Bladder microvascular endothelial cell (primary cell): ENCODE data around the gene TRIM38. TPM values are rescaled to one million over a fixed set of nuclear protein-coding genes. Genes with fewer than 3 reads are reported as not detected.

ENCODE experiments used
- total RNA-seq: library from RNA; depleted of rRNA; stranded (reverse); fragments of >200 nt; gene quantifications from 2 replicates; pipeline ENCODE4 v1.2.3, GENCODE V29; 2014

The TRIM38 gene, protein sequence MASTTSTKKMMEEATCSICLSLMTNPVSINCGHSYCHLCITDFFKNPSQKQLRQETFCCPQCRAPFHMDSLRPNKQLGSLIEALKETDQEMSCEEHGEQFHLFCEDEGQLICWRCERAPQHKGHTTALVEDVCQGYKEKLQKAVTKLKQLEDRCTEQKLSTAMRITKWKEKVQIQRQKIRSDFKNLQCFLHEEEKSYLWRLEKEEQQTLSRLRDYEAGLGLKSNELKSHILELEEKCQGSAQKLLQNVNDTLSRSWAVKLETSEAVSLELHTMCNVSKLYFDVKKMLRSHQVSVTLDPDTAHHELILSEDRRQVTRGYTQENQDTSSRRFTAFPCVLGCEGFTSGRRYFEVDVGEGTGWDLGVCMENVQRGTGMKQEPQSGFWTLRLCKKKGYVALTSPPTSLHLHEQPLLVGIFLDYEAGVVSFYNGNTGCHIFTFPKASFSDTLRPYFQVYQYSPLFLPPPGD
- 6.8 and 8.2 TPM in 2 replicates for total RNA-seq

GRCh38 chr6:25962149-25963127 lies at the start of gene TRIM38:
Gene TRIM38 (plus strand): TSS chr6:25962802. CDS start chr6:25966523, 3,721 bp downstream.

DNA sequence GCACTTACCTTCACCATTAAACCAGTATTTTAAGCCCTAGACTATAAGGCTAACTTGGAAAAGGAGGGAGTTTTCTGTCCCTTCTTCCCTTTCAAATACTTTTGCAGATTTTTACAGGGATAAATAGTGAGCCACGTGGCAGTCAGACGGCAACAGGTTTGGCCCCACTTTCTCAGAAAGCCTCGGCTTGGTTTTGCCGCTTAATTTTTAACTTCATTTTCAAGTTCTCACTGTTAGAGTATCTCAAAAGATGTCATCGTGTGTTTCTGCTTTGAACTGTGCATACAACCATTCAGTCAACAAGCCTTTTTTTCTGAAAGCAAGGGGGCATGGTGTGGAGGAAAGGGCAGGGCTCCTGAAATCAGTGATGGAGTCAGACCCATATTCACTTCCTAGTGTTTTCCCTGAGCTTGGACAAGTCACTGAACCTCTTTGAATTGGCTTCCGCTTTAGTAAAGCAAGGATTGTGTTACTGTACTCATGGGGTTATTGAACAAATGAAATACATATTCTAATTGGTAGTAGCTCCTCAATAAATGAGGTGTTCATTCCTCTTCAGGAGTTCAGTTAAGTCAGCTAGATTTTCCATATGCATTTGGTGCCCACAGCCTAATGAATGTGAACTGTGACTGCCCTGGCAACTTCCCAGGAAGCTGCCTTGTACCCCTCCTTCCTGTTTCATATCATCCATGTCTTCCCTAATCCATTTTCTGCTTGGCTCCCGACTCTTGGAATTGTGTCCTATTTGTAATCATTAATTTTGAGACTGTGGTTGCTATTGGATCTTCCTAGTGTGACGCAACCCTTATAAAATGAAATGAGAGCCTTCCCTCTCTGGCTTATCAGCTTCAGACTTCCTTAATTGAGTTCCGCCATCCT lies 31.8 kb upstream of the TRIM38 start, which contains the start of gene SLC17A2:
Gene SLC17A2, minus strand, starts transcription at position 160 of the 879 bp plus-strand sequence. CDS start 4,895 bp downstream, outside the sequence.

Other genes with a start within 250 kb of the TRIM38 start
- not detected in 2 replicates for gene SLC17A4, start 208.1 kb upstream of the TRIM38 start, total RNA-seq
- gene SLC17A1, start 130.8 kb upstream of the TRIM38 start, total RNA-seq = not detected in 2 replicates
- not detected in 2 replicates for gene SLC17A3, start 88.6 kb upstream of the TRIM38 start, total RNA-seq
- gene SLC17A2, start 32.1 kb upstream of the TRIM38 start, total RNA-seq = not detected in 2 replicates
- gene HFE, start 124.6 kb downstream of the TRIM38 start, total RNA-seq = 2.6 and 3.6 TPM in 2 replicates